Keratinocyte (primary cell): ENCODE results near the gene GRM4.

Source experiments
- CTCF ChIP-seq, 3 experiments: IDR thresholded peaks in 1 of 3; conservative IDR thresholded peaks in 1 of 3; optimal IDR thresholded peaks in 1 of 3; 2 replicates in 2 of 3; 3 replicates in 1 of 3; pipeline versions ENCODE3 to v1.5.1; 2011; ENCODE audit warnings: low read length in 3 of 3, mild to moderate bottlenecking in 3 of 3, moderate library complexity in 2 of 3, control low read depth in 1 of 3, inconsistent platforms in 1 of 3; ENCODE audit not compliant: insufficient read depth in 2 of 3; ENCODE audit errors: extremely low read depth in 1 of 3
- EZH2 ChIP-seq: IDR thresholded peaks from one replicate; pipeline ENCODE4 v1.6.1; 2012; ENCODE audit warnings: inconsistent platforms, mild to moderate bottlenecking, low read length, moderate library complexity

- TF ChIP-seq CTCF (optimal IDR thresholded peaks at IDR 0.05 in 1 of 3, IDR thresholded peaks at IDR 0.05 in 1 of 3, conservative IDR thresholded peaks at IDR 0.05 in 1 of 3; ENCODE audit: extremely low read depth in 1 of 3, insufficient read depth in 2 of 3, low read length in 3 of 3) (peak in 1 of 3 experiments; percentile 13), EZH2 (no peak)
These were observed 5.6 kb upstream of the GRM4 start for GRCh38 chr6:34151321-34152041.
